Right lobe of liver (tissue), 4 donors: ENCODE results near the gene CHMP1A.

ENCODE experiments used
- POLR2A ChIP-seq: fragments of 450-650 bp; IDR thresholded peaks from one replicate; pipeline ENCODE4 v1.6.1; 2017; ENCODE audit warnings: antibody characterized with exemption, mild to moderate bottlenecking
- TF ChIP-seq, protein P1 (sequence below), 4 donors: fragments of 200-600 bp in 3 of 4; fragments of 450-650 bp in 1 of 4; IDR thresholded peaks; one replicate each; pipeline versions ENCODE4 v1.5.1 to v1.8.0; 2016 to 2022; ENCODE audit warnings: antibody characterized with exemption in 4 of 4, mild to moderate bottlenecking in 2 of 4
- donor health status: DM: no; HTN: no; CAD: no.
- donor health status: DM: no; HTN: no; CAD: no.
- donor health status: DM: no; HTN: yes; CAD: no.

DNA sequence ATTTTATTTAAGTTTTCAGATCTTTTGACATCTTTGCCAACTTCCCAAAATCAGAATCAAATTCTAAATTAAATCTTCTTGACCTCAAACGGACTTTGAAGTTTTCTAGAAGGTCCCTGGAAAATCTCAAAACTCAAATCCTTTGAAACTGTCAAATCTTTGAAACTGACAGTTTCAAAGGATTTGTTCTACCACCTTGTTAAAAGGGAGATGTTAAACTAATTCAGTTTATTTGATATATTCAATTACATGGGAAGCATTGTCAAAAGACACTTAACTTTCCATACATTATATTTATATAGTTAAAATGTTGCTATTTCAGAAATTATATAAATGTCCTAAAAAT, 47.4 kb downstream of the CHMP1A start:
- TF ChIP-seq, protein P1, sequence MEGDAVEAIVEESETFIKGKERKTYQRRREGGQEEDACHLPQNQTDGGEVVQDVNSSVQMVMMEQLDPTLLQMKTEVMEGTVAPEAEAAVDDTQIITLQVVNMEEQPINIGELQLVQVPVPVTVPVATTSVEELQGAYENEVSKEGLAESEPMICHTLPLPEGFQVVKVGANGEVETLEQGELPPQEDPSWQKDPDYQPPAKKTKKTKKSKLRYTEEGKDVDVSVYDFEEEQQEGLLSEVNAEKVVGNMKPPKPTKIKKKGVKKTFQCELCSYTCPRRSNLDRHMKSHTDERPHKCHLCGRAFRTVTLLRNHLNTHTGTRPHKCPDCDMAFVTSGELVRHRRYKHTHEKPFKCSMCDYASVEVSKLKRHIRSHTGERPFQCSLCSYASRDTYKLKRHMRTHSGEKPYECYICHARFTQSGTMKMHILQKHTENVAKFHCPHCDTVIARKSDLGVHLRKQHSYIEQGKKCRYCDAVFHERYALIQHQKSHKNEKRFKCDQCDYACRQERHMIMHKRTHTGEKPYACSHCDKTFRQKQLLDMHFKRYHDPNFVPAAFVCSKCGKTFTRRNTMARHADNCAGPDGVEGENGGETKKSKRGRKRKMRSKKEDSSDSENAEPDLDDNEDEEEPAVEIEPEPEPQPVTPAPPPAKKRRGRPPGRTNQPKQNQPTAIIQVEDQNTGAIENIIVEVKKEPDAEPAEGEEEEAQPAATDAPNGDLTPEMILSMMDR (IDR thresholded peaks at IDR 0.05): no peak
- TF ChIP-seq POLR2A: no peak
